Measurements from ENCODE around the gene SPINT3.

The SPINT3 gene

GRCh38 chr20:45496166-45496565, 19.3 kb downstream of the SPINT3 start:
- Histone ChIP-seq H3K27me3 (replicated peaks; ENCODE audit: insufficient read depth, low read length) (no peaks in the 10 kb centered on the region), H3K9me2 (replicated peaks; ENCODE audit: insufficient read depth, low read length) (no peaks in the 10 kb centered on the region), H3K27ac (ENCODE audit: low read length) (no peak overlapping the region)

DNA sequence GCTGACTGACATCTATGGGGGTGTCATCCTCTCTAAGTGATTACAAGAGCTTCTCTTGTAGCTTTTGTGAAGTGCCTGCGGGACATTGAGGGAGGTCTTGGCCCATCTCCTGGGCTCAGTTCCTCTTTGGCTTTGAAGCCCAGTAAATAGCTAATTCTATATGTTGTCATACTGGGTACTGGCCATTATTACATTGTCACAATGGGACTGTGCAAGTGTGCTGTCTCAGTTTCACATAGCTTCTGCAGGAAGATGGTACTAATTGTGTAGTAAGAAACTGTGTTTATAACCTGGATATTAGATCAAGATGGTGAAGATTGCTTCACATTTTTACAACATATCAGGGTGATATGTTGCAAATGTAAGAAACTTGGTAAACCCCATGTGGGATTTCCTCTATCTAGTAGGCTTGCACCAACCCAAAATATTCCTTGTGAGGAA, 19.9 kb downstream of the SPINT3 start:
- TF ChIP-seq EZH2 (optimal IDR thresholded peaks at IDR 0.05; ENCODE audit: low read depth, low read length) (no peak), CTCF (IDR thresholded peaks at IDR 0.05; ENCODE audit: low read length) (no peak), EZH2phosphoT487 (IDR thresholded peaks at IDR 0.05; ENCODE audit: low read length) (no peak)
- Histone ChIP-seq H2AFZ (ENCODE audit: low read length) (no peak overlapping the region), H3K4me3 (ENCODE audit: low read length) (no peak overlapping the region), H3K9me2 (replicated peaks; ENCODE audit: insufficient read depth, low read length) (no peaks in the 10 kb centered on the region), H3K27me3 (replicated peaks; ENCODE audit: insufficient read depth, low read length) (no peaks in the 10 kb centered on the region), H3K9me3 (replicated peaks; ENCODE audit: insufficient read depth, low read length) (no peaks in the 10 kb centered on the region), H3K36me3 (replicated peaks; ENCODE audit: insufficient read depth, low read length) (no peaks in the 10 kb centered on the region), H3K79me2 (ENCODE audit: low read length) (no peaks in the 10 kb centered on the region), H3K4me1 (ENCODE audit: low read length) (no peaks in the 10 kb centered on the region), H3K4me2 (ENCODE audit: low read depth, low read length) (no peak overlapping the region), H3K9ac (ENCODE audit: low read length) (no peak overlapping the region), H4K20me1 (ENCODE audit: insufficient read depth, low read length) (no peaks in the 10 kb centered on the region), H3F3A (ENCODE audit: insufficient read depth, low read length) (no peaks in the 10 kb centered on the region), H3K27ac (ENCODE audit: low read length) (no peak overlapping the region)
- no peak for DNase-seq

More at GRCh38 chr20:45496166-45496565, 19.3 kb downstream of the SPINT3 start:
- no peak for DNase-seq
- Histone ChIP-seq H3K79me2 (ENCODE audit: low read length) (no peaks in the 10 kb centered on the region), H3F3A (ENCODE audit: insufficient read depth, low read length) (no peaks in the 10 kb centered on the region), H3K9ac (ENCODE audit: low read length) (no peak overlapping the region), H2AFZ (ENCODE audit: low read length) (no peak overlapping the region), H3K36me3 (replicated peaks; ENCODE audit: insufficient read depth, low read length) (no peaks in the 10 kb centered on the region), H3K4me2 (ENCODE audit: low read depth, low read length) (no peak overlapping the region), H3K4me3 (ENCODE audit: low read length) (no peak overlapping the region), H4K20me1 (ENCODE audit: insufficient read depth, low read length) (no peaks in the 10 kb centered on the region), H3K9me3 (replicated peaks; ENCODE audit: insufficient read depth, low read length) (no peaks in the 10 kb centered on the region), H3K4me1 (ENCODE audit: low read length) (no peaks in the 10 kb centered on the region)
- TF ChIP-seq EZH2phosphoT487 (IDR thresholded peaks at IDR 0.05; ENCODE audit: low read length) (no peak), CTCF (IDR thresholded peaks at IDR 0.05; ENCODE audit: low read length) (no peak), EZH2 (optimal IDR thresholded peaks at IDR 0.05; ENCODE audit: low read depth, low read length) (no peak)

- Histone ChIP-seq H2AFZ (ENCODE audit: low read length) (no peak overlapping the region), H3K27ac (ENCODE audit: low read length) (no peak overlapping the region), H3K4me2 (ENCODE audit: low read depth, low read length) (no peak overlapping the region), H3K79me2 (ENCODE audit: low read length) (no peaks in the 10 kb centered on the region), H3K4me3 (ENCODE audit: low read length) (no peak overlapping the region), H3K9me2 (replicated peaks; ENCODE audit: insufficient read depth, low read length) (no peaks in the 10 kb centered on the region), H3K9me3 (replicated peaks; ENCODE audit: insufficient read depth, low read length) (no peaks in the 10 kb centered on the region), H3K27me3 (replicated peaks; ENCODE audit: insufficient read depth, low read length) (no peaks in the 10 kb centered on the region), H3K9ac (ENCODE audit: low read length) (no peak overlapping the region), H3K36me3 (replicated peaks; ENCODE audit: insufficient read depth, low read length) (no peaks in the 10 kb centered on the region), H3F3A (ENCODE audit: insufficient read depth, low read length) (no peaks in the 10 kb centered on the region), H4K20me1 (ENCODE audit: insufficient read depth, low read length) (no peaks in the 10 kb centered on the region), H3K4me1 (ENCODE audit: low read length) (no peaks in the 10 kb centered on the region)
- no peak for DNase-seq
- TF ChIP-seq EZH2phosphoT487 (IDR thresholded peaks at IDR 0.05; ENCODE audit: low read length) (no peak), EZH2 (optimal IDR thresholded peaks at IDR 0.05; ENCODE audit: low read depth, low read length) (no peak), CTCF (IDR thresholded peaks at IDR 0.05; ENCODE audit: low read length) (no peak)
These were observed 26.3 kb downstream of the SPINT3 start for GRCh38 chr20:45489083-45489531.

All from MM.1S (cell line).